Measurements from ENCODE around the gene ADCY10.

DNA sequence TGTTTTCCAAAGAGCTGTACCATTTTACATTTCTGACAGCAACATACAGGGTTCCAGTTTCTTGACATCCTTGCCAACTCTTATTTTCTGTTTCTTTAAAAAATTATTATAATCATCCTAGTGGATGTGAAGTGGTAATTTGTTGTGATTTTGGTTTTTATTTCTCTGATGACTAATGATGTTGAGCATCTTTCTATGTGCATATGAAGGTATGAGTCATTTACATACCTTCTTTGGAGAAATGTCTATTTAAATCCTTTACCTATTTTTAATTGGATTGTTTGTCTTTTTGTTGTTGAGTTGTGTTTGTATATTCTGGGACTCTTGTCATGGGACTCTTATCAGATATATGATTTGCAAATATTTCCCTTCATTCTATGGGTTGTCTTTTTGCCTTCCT is 43.8 kb upstream of the ADCY10 start:
- TF ChIP-seq, protein P1, sequence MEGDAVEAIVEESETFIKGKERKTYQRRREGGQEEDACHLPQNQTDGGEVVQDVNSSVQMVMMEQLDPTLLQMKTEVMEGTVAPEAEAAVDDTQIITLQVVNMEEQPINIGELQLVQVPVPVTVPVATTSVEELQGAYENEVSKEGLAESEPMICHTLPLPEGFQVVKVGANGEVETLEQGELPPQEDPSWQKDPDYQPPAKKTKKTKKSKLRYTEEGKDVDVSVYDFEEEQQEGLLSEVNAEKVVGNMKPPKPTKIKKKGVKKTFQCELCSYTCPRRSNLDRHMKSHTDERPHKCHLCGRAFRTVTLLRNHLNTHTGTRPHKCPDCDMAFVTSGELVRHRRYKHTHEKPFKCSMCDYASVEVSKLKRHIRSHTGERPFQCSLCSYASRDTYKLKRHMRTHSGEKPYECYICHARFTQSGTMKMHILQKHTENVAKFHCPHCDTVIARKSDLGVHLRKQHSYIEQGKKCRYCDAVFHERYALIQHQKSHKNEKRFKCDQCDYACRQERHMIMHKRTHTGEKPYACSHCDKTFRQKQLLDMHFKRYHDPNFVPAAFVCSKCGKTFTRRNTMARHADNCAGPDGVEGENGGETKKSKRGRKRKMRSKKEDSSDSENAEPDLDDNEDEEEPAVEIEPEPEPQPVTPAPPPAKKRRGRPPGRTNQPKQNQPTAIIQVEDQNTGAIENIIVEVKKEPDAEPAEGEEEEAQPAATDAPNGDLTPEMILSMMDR (IDR thresholded peaks at IDR 0.05), result no peak
- TF ChIP-seq POLR2A (IDR thresholded peaks at IDR 0.05) (no peak), POLR2AphosphoS5 (IDR thresholded peaks at IDR 0.05) (no peak)
